Gastroesophageal sphincter (tissue), 3 donors: ENCODE measurements around the gene KCNA10.

Experiments used
- CTCF ChIP-seq, 4 experiments: fragments of 200-600 bp in 2 of 4; fragments of 450-650 bp in 2 of 4; sonication (generic) in 1 of 4; IDR thresholded peaks; one replicate each; pipeline ENCODE4 v1.5.1; 2017 to 2019; ENCODE audit warnings: antibody characterized with exemption in 4 of 4, mild to moderate bottlenecking in 2 of 4, moderate library complexity in 2 of 4
- EP300 ChIP-seq: sonication (generic); formaldehyde crosslinking; IDR thresholded peaks from one replicate; pipeline ENCODE4 v1.6.1; 2017; ENCODE audit warnings: antibody characterized with exemption, mild to moderate bottlenecking
- POLR2A ChIP-seq, 2 donors: fragments of 450-650 bp; IDR thresholded peaks; one replicate each; pipeline ENCODE4 v1.6.1; 2017; ENCODE audit warnings: antibody characterized with exemption in 2 of 2, mild to moderate bottlenecking in 2 of 2, moderate library complexity in 1 of 2
- POLR2AphosphoS5 ChIP-seq: sonication (generic); formaldehyde crosslinking; IDR thresholded peaks from one replicate; pipeline ENCODE4 v1.6.1; 2017; ENCODE audit warnings: antibody characterized with exemption

- TF ChIP-seq CTCF (IDR thresholded peaks at IDR 0.05), result peak in 3 of 4 experiments; percentile 69 to 94 (median 73)
- no peak for TF ChIP-seq POLR2A (IDR thresholded peaks at IDR 0.05)
- no peak for TF ChIP-seq POLR2AphosphoS5
- TF ChIP-seq EP300, result no peak
Measured at GRCh38 chr1:110554871-110555801, 36.2 kb upstream of the KCNA10 start.
